WTC11 (cell line): ENCODE results near the gene KPNA3. TPM values are rescaled to one million over a fixed set of nuclear protein-coding genes. Genes with fewer than 3 reads are reported as not detected.
A peak's percentile ranks its signal among the peaks of the same experiment; 100 is the strongest.

ENCODE experiments used
- ATAC-seq: fragments of 200-7000 bp; cut with Tn5 transposase; 2 replicates; pipeline ENCODE4 v1.10.0; 2021; ENCODE audit warnings: mild to moderate bottlenecking, moderate library complexity
- CTCF ChIA-PET: fragments of 300-600 bp; sonication (Branson Sonifier 250); formaldehyde crosslinking; loops from one replicate; lab custom pipeline; 2021; ENCODE audit warnings: antibody characterized with exemption; lab: Charles Lee
- POLR2A ChIA-PET: fragments of 350-600 bp; sonication (Branson Sonifier 250); formaldehyde crosslinking; loops from one replicate; lab custom pipeline; 2021; ENCODE audit warnings: antibody characterized with exemption; lab: Charles Lee
- DNase-seq: peaks from one replicate; pipeline ENCODE4 v3.0.0; 2021; ENCODE audit warnings: low spot score
- H3K27ac Mint-ChIP-seq: 2 replicates; pipeline ENCODE4 v1.8.0; 2021; ENCODE audit warnings: mixed read lengths
- H3K27me3 Mint-ChIP-seq: 2 replicates; pipeline ENCODE4 v1.8.0; 2021; ENCODE audit warnings: low read depth, mild to moderate bottlenecking, moderate library complexity, mixed read lengths
- H3K36me3 Mint-ChIP-seq: 2 replicates; pipeline ENCODE4 v1.8.0; 2021; ENCODE audit warnings: mixed read lengths
- H3K4me1 Mint-ChIP-seq: 2 replicates; pipeline ENCODE4 v1.8.0; 2022; ENCODE audit warnings: mixed read lengths
- H3K4me3 Mint-ChIP-seq: 2 replicates; pipeline ENCODE4 v1.8.0; 2021; ENCODE audit warnings: mild to moderate bottlenecking, moderate library complexity, mixed read lengths
- H3K9me3 Mint-ChIP-seq: 2 replicates; pipeline ENCODE4 v1.8.0; 2021; ENCODE audit warnings: mixed read lengths
- EMX1 ChIP-seq: fragments of 250-450 bp; sonication (Bioruptor Pico); IDR thresholded peaks from 2 replicates; pipeline ENCODE4 v1.8.0; 2021; ENCODE audit warnings: mild to moderate bottlenecking
- ETV6 ChIP-seq: sonication (generic); formaldehyde crosslinking; IDR thresholded peaks from 2 replicates; pipeline ENCODE4 v1.8.1; 2022; ENCODE audit warnings: mild to moderate bottlenecking, missing genetic modification reagents
- GRHL2 ChIP-seq: fragments of 250-450 bp; sonication (Bioruptor Pico); IDR thresholded peaks from 2 replicates; pipeline ENCODE4 v1.8.0; 2022; ENCODE audit warnings: mild to moderate bottlenecking, moderate library complexity; ENCODE audit not compliant: insufficient replicate concordance, severe bottlenecking
- HMGXB4 ChIP-seq: sonication (generic); formaldehyde crosslinking; IDR thresholded peaks from 2 replicates; pipeline ENCODE4 v1.8.1; 2023; ENCODE audit warnings: mild to moderate bottlenecking, moderate library complexity, missing genetic modification reagents
- JUN ChIP-seq: sonication (generic); formaldehyde crosslinking; IDR thresholded peaks from 2 replicates; pipeline ENCODE4 v1.8.0; 2023; ENCODE audit warnings: mild to moderate bottlenecking, missing genetic modification reagents
- KAT7 ChIP-seq: sonication (generic); formaldehyde crosslinking; IDR thresholded peaks from 2 replicates; pipeline ENCODE4 v1.8.1; 2023; ENCODE audit warnings: missing genetic modification reagents, mild to moderate bottlenecking, borderline replicate concordance
- NFATC4 ChIP-seq: fragments of 250-450 bp; sonication (Bioruptor Pico); IDR thresholded peaks from 2 replicates; pipeline ENCODE4 v1.9.0; 2021; ENCODE audit warnings: mild to moderate bottlenecking
- NR1H2 ChIP-seq: sonication (generic); formaldehyde crosslinking; IDR thresholded peaks from 2 replicates; pipeline ENCODE4 v1.9.0; 2021; ENCODE audit warnings: mild to moderate bottlenecking, moderate library complexity, missing genetic modification reagents
- NR2C2 ChIP-seq: sonication (generic); formaldehyde crosslinking; IDR thresholded peaks from 2 replicates; pipeline ENCODE4 v1.8.0; 2022; ENCODE audit warnings: mild to moderate bottlenecking, missing genetic modification reagents
- OVOL2 ChIP-seq: fragments of 250-450 bp; sonication (Bioruptor Pico); IDR thresholded peaks from 2 replicates; pipeline ENCODE4 v1.9.0; 2021; ENCODE audit warnings: mild to moderate bottlenecking, borderline replicate concordance
- SMAD4 ChIP-seq: sonication (generic); formaldehyde crosslinking; IDR thresholded peaks from 2 replicates; pipeline ENCODE4 v1.8.0; 2022; ENCODE audit warnings: mild to moderate bottlenecking, missing genetic modification reagents
- SP1 ChIP-seq: sonication (generic); formaldehyde crosslinking; conservative IDR thresholded peaks from 2 replicates; pipeline ENCODE4 v1.8.1; 2022; ENCODE audit warnings: missing genetic modification reagents
- TCF7 ChIP-seq: sonication (generic); formaldehyde crosslinking; IDR thresholded peaks from 2 replicates; pipeline ENCODE4 v1.8.0; 2022; ENCODE audit warnings: mild to moderate bottlenecking, low read depth, missing genetic modification reagents, moderate library complexity
- TEAD1 ChIP-seq: sonication (generic); formaldehyde crosslinking; IDR thresholded peaks from 2 replicates; pipeline ENCODE4 v1.8.0; 2022; ENCODE audit warnings: mild to moderate bottlenecking, missing genetic modification reagents
- ZBTB21 ChIP-seq: sonication (generic); formaldehyde crosslinking; IDR thresholded peaks from 2 replicates; pipeline ENCODE4 v1.8.1; 2023; ENCODE audit warnings: mild to moderate bottlenecking, missing genetic modification reagents, borderline replicate concordance
- ZNF671 ChIP-seq: fragments of 250-450 bp; sonication (Bioruptor Pico); IDR thresholded peaks from 2 replicates; pipeline ENCODE4 v1.8.0; 2021; ENCODE audit warnings: mild to moderate bottlenecking
- total RNA-seq: library from RNA; stranded (reverse); gene quantifications from 3 replicates; pipeline ENCODE4 v1.2.3, GENCODE V29; 2021
- TF ChIP-seq, protein P1 (sequence below): sonication (generic); formaldehyde crosslinking; IDR thresholded peaks from 2 replicates; pipeline ENCODE4 v1.8.1; 2022; ENCODE audit warnings: low read depth, missing genetic modification reagents, borderline replicate concordance
- TF ChIP-seq, protein P2 (sequence below): sonication (generic); formaldehyde crosslinking; IDR thresholded peaks from 2 replicates; pipeline ENCODE4 v1.8.0; 2022; ENCODE audit warnings: mild to moderate bottlenecking, missing genetic modification reagents
- TF ChIP-seq, protein P3 (sequence below): sonication (generic); formaldehyde crosslinking; IDR thresholded peaks from 2 replicates; pipeline ENCODE4 v1.8.0; 2022; ENCODE audit warnings: mild to moderate bottlenecking, missing genetic modification reagents
- TF ChIP-seq, protein P4 (sequence below): sonication (generic); formaldehyde crosslinking; IDR thresholded peaks from 2 replicates; pipeline ENCODE4 v1.8.1; 2022; ENCODE audit warnings: mild to moderate bottlenecking, moderate library complexity, missing genetic modification reagents

KPNA3 gene
- total RNA-seq, 1 experiment from 2014 or later, result 44.4 TPM

- 0 out of 2 replicates have a peak overlapping the region, but pooled peaks have one; percentile 19 for H3K27ac Mint-ChIP-seq
- ChIA-PET POLR2A (no interaction called here), CTCF (interaction anchor here (1.8 kb wide), 1 partner anchor 14 kb away, joined by 4 read pairs; no protein-coding TSS in a partner anchor)
- no peak overlapping the region for H3K4me3 Mint-ChIP-seq
- H3K9me3 Mint-ChIP-seq, result no peaks in the 10 kb centered on the region
- no peaks in the 10 kb centered on the region for H3K27me3 Mint-ChIP-seq
- no peak for TF ChIP-seq JUN (CRISPR knock-in tag)
- no peak for TF ChIP-seq NR2C2 (CRISPR knock-in tag)
- no peak for TF ChIP-seq KAT7 (CRISPR knock-in tag)
- TF ChIP-seq NR1H2 (CRISPR knock-in tag), result no peak
- TF ChIP-seq ZBTB21 (CRISPR knock-in tag), result no peak
- TF ChIP-seq, protein P1, sequence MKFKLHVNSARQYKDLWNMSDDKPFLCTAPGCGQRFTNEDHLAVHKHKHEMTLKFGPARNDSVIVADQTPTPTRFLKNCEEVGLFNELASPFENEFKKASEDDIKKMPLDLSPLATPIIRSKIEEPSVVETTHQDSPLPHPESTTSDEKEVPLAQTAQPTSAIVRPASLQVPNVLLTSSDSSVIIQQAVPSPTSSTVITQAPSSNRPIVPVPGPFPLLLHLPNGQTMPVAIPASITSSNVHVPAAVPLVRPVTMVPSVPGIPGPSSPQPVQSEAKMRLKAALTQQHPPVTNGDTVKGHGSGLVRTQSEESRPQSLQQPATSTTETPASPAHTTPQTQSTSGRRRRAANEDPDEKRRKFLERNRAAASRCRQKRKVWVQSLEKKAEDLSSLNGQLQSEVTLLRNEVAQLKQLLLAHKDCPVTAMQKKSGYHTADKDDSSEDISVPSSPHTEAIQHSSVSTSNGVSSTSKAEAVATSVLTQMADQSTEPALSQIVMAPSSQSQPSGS (CRISPR knock-in tag), result no peak
- no peak for TF ChIP-seq NFATC4 (CRISPR knock-in tag)
- no peak for TF ChIP-seq OVOL2
- TF ChIP-seq, protein P2, sequence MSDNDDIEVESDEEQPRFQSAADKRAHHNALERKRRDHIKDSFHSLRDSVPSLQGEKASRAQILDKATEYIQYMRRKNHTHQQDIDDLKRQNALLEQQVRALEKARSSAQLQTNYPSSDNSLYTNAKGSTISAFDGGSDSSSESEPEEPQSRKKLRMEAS (CRISPR knock-in tag), result no peak
- ATAC-seq, result no peak
- DNase-seq, result no peak
- H3K4me1 Mint-ChIP-seq, result peaks cover 4% of the 10 kb centered on the region
- peaks cover 24% of the 10 kb centered on the region for H3K36me3 Mint-ChIP-seq
Observed at GRCh38 chr13:49657241-49657641, 135.2 kb downstream of the KPNA3 start.

DNA sequence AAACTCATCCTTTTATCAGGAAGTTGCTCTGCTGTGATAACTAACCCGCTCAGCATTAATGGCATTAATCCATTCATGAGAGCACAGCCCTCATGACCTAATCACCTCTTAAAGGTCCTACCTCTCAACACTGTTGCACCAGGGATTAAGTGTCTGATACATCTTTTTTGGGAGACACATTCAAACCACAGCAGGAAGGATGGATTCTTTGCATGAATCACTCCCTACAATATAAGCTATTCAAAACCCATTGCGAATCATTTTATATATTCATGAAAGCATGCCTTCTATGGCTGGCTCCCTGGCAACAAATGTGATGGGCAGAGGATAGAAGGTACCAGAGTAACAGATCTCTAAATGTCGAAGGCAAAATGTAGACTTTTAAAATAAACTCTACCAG lies 136.6 kb downstream of the KPNA3 start:
- H3K36me3 Mint-ChIP-seq, result peaks cover 11% of the 10 kb centered on the region
- H3K4me3 Mint-ChIP-seq, result no peak overlapping the region
- CTCF ChIA-PET, result interaction anchor here (0.7 to 1.8 kb wide), 2 partner anchors 15 to 39 kb away, joined by 3 to 4 read pairs; no protein-coding TSS in a partner anchor
- no peak overlapping the region for H3K27ac Mint-ChIP-seq
- no peaks in the 10 kb centered on the region for H3K27me3 Mint-ChIP-seq
- POLR2A ChIA-PET, result interaction anchor here (0.7 kb wide), 1 partner anchor 313 kb away, joined by 4 read pairs; no protein-coding TSS in a partner anchor
- ATAC-seq (no peak), DNase-seq (no peak)
- no peak for TF ChIP-seq TCF7 (CRISPR knock-in tag)
- TF ChIP-seq, protein P3, sequence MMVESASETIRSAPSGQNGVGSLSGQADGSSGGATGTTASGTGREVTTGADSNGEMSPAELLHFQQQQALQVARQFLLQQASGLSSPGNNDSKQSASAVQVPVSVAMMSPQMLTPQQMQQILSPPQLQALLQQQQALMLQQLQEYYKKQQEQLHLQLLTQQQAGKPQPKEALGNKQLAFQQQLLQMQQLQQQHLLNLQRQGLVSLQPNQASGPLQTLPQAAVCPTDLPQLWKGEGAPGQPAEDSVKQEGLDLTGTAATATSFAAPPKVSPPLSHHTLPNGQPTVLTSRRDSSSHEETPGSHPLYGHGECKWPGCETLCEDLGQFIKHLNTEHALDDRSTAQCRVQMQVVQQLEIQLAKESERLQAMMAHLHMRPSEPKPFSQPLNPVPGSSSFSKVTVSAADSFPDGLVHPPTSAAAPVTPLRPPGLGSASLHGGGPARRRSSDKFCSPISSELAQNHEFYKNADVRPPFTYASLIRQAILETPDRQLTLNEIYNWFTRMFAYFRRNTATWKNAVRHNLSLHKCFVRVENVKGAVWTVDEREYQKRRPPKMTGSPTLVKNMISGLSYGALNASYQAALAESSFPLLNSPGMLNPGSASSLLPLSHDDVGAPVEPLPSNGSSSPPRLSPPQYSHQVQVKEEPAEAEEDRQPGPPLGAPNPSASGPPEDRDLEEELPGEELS (CRISPR knock-in tag), result no peak
- TF ChIP-seq NR2C2 (CRISPR knock-in tag), result no peak
- no peak for TF ChIP-seq GRHL2 (CRISPR knock-in tag)
- TF ChIP-seq SMAD4 (CRISPR knock-in tag), result no peak
- TF ChIP-seq, protein P4, sequence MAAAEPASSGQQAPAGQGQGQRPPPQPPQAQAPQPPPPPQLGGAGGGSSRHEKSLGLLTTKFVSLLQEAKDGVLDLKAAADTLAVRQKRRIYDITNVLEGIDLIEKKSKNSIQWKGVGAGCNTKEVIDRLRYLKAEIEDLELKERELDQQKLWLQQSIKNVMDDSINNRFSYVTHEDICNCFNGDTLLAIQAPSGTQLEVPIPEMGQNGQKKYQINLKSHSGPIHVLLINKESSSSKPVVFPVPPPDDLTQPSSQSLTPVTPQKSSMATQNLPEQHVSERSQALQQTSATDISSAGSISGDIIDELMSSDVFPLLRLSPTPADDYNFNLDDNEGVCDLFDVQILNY (CRISPR knock-in tag), result no peak
- TF ChIP-seq SP1, result no peak
- TF ChIP-seq EMX1 (CRISPR knock-in tag), result no peak
- TF ChIP-seq ETV6 (CRISPR knock-in tag), result no peak
- no peak for TF ChIP-seq TEAD1 (CRISPR knock-in tag)
- TF ChIP-seq HMGXB4 (CRISPR knock-in tag), result no peak
- no peak for TF ChIP-seq ZNF671 (CRISPR knock-in tag)
- peaks cover 4% of the 10 kb centered on the region for H3K4me1 Mint-ChIP-seq
- H3K9me3 Mint-ChIP-seq, result no peaks in the 10 kb centered on the region
